ENCODE data around the gene ABCD2. TPM values are rescaled to one million over a fixed set of nuclear protein-coding genes. Genes with fewer than 3 reads are reported as not detected.

Gene ABCD2
- total RNA-seq, 1 donor from 2014 or later: 4.2 TPM

DNA sequence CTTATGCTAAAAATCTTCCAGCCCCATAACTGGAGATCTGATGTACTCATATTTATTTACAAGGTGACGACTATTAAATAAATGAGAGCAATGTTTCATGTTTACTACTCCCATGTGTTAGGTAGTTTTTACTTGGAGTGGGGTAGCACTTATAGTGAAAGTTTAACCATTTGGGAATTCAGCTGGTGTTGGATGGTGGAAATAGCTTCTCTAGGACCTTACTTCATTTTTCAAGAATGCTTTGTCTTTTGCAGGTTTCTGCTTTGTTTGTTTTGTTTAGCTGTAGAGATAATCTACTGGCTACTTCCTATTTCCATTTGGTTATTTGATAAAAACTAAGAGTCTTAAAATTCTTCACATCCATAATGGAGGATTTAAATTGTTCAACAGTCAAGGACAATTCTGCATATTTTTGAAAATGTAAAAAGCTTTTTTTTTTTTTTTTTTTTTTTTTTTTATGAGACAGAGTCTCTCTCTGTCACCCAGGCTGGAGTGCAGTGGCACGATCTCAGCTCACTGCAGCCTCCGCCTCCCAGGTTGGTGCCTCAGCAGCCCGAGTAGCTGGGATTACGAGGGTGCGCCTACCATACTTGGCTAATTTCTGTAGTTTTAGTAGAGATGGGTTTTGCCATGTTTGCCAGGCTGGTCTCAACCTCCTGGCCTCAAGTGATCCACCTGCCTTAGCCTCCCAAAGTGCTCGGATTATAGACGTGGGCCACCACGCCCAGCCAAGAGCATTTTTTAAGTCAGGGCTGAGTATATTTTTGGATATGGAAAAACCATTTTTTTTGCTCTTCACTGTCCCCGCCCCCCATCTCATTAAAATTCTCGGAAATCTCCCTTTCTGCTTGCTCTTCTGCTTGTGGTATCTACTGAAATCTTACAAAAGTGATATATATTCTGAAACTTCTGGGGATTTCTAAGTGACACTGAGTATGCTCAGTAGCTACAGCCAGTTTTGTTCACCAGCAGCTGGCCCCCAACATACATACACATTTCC, 1.4 kb upstream of the ABCD2 start:
- Mint-ChIP-seq H3K27ac (ENCODE audit: unreplicated experiment) (peak overlapping the region; percentile 55), H3K4me3 (ENCODE audit: unreplicated experiment) (peak overlapping the region; percentile 33), H3K9me3 (ENCODE audit: unreplicated experiment) (peaks cover 2% of the 10 kb centered on the region), H3K4me1 (ENCODE audit: low read depth, unreplicated experiment) (peaks cover 10% of the 10 kb centered on the region), H3K27me3 (ENCODE audit: unreplicated experiment) (peaks cover 3% of the 10 kb centered on the region), H3K36me3 (ENCODE audit: unreplicated experiment) (no peaks in the 10 kb centered on the region)
- TF ChIP-seq, protein P1, sequence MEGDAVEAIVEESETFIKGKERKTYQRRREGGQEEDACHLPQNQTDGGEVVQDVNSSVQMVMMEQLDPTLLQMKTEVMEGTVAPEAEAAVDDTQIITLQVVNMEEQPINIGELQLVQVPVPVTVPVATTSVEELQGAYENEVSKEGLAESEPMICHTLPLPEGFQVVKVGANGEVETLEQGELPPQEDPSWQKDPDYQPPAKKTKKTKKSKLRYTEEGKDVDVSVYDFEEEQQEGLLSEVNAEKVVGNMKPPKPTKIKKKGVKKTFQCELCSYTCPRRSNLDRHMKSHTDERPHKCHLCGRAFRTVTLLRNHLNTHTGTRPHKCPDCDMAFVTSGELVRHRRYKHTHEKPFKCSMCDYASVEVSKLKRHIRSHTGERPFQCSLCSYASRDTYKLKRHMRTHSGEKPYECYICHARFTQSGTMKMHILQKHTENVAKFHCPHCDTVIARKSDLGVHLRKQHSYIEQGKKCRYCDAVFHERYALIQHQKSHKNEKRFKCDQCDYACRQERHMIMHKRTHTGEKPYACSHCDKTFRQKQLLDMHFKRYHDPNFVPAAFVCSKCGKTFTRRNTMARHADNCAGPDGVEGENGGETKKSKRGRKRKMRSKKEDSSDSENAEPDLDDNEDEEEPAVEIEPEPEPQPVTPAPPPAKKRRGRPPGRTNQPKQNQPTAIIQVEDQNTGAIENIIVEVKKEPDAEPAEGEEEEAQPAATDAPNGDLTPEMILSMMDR (IDR thresholded peaks at IDR 0.05; ENCODE audit: partially characterized antibody, unreplicated experiment): no peak
- no peak for DNase-seq

GRCh38 chr12:39619316-39619659, 315 bp downstream of the ABCD2 start:
- TF ChIP-seq, protein P1 (IDR thresholded peaks at IDR 0.05; ENCODE audit: partially characterized antibody, unreplicated experiment): no peak
- Mint-ChIP-seq H3K9me3 (ENCODE audit: unreplicated experiment) (peaks cover 2% of the 10 kb centered on the region), H3K36me3 (ENCODE audit: unreplicated experiment) (no peaks in the 10 kb centered on the region), H3K27me3 (ENCODE audit: unreplicated experiment) (peaks cover 3% of the 10 kb centered on the region), H3K27ac (ENCODE audit: unreplicated experiment) (no peak overlapping the region), H3K4me3 (ENCODE audit: unreplicated experiment) (no peak overlapping the region), H3K4me1 (ENCODE audit: low read depth, unreplicated experiment) (peaks cover 8% of the 10 kb centered on the region)
- peak; percentile 47 for DNase-seq

DNA sequence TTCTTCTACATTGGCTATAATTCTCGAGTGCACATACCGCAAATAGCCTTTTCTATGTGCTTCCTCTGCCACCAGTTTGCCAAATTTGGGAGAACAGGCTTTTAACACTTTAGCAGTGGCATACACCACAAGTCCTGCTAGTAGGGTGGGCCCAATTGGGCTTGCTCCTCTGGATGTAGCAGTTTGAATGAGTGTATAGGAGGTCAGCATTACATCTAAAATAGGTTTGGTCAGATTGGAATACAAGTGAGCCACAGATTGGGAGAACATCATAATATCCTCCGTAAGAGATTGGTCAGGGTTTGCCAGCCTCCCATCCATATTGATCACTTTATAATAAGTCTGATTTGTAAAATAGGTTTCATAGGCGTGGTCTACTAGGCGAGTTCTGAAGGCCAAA, 902 bp downstream of the ABCD2 start:
- Mint-ChIP-seq H3K4me1 (ENCODE audit: low read depth, unreplicated experiment) (peaks cover 8% of the 10 kb centered on the region), H3K27me3 (ENCODE audit: unreplicated experiment) (peaks cover 3% of the 10 kb centered on the region), H3K36me3 (ENCODE audit: unreplicated experiment) (no peaks in the 10 kb centered on the region), H3K27ac (ENCODE audit: unreplicated experiment) (no peak overlapping the region), H3K4me3 (ENCODE audit: unreplicated experiment) (no peak overlapping the region), H3K9me3 (ENCODE audit: unreplicated experiment) (peaks cover 2% of the 10 kb centered on the region)
- TF ChIP-seq, protein P1 (IDR thresholded peaks at IDR 0.05; ENCODE audit: partially characterized antibody, unreplicated experiment): no peak
- DNase-seq: no peak

DNA sequence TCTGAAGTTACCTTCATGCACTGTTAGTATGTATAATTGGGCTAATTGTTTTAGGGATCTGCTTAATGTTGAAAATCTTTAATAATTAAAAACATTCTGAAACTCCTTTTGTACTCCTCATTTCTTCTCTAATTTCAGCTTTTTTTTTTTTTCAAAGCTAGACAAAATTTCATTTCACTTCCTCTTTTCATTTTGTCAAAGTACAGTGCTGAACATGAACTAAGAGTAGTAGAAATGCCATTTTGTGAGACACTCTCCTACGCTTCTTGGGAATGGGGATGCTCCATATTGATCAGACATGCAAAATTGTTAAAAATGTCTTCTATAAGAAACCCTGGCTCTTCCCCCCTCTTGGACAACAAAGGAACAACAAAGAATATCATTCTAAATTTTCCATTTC, 1.7 kb downstream of the ABCD2 start:
- peak overlapping the region; percentile 78 for H3K4me3 Mint-ChIP-seq (ENCODE audit: unreplicated experiment)
- peak overlapping the region; percentile 78 for H3K27ac Mint-ChIP-seq (ENCODE audit: unreplicated experiment)
- no peaks in the 10 kb centered on the region for H3K36me3 Mint-ChIP-seq (ENCODE audit: unreplicated experiment)
- DNase-seq: no peak
- H3K9me3 Mint-ChIP-seq (ENCODE audit: unreplicated experiment): peaks cover 2% of the 10 kb centered on the region
- TF ChIP-seq, protein P1 (IDR thresholded peaks at IDR 0.05; ENCODE audit: partially characterized antibody, unreplicated experiment): no peak
- peaks cover 3% of the 10 kb centered on the region for H3K27me3 Mint-ChIP-seq (ENCODE audit: unreplicated experiment)
- H3K4me1 Mint-ChIP-seq (ENCODE audit: low read depth, unreplicated experiment): peaks cover 8% of the 10 kb centered on the region

GRCh38 chr12:39616666-39617065, 2.9 kb downstream of the ABCD2 start:
- TF ChIP-seq, protein P1 (IDR thresholded peaks at IDR 0.05; ENCODE audit: partially characterized antibody, unreplicated experiment): no peak
- no peak overlapping the region for H3K27ac Mint-ChIP-seq (ENCODE audit: unreplicated experiment)
- H3K27me3 Mint-ChIP-seq (ENCODE audit: unreplicated experiment): peaks cover 3% of the 10 kb centered on the region

More at GRCh38 chr12:39616666-39617065, 2.9 kb downstream of the ABCD2 start:
- no peak for DNase-seq
- peak overlapping the region; percentile 79 for H3K4me3 Mint-ChIP-seq (ENCODE audit: unreplicated experiment)
- peaks cover 5% of the 10 kb centered on the region for H3K4me1 Mint-ChIP-seq (ENCODE audit: low read depth, unreplicated experiment)
- no peaks in the 10 kb centered on the region for H3K36me3 Mint-ChIP-seq (ENCODE audit: unreplicated experiment)
- H3K9me3 Mint-ChIP-seq (ENCODE audit: unreplicated experiment): peaks cover 2% of the 10 kb centered on the region

All from glutamatergic neuron (in vitro differentiated cells).